OCI-LY7 (cell line): ENCODE data around the gene WFDC6. TPM values are rescaled to one million over a fixed set of nuclear protein-coding genes. Genes with fewer than 3 reads are reported as not detected.
"Not testable (repeated sequence)": the region's sequence is repeated elsewhere in the genome, so short reads cannot be mapped to it uniquely, and the experiment has no call there.

ENCODE experiments used
- Bru-seq: library from RNA; stranded (reverse); fragments of 400-500 nt; gene quantifications from one replicate; lab custom pipeline; 2021; lab: Mats Ljungman, UMichigan
- BruChase-seq, 2 experiments: library from RNA; stranded (reverse); fragments of 400-500 nt; gene quantifications; one replicate each; lab custom pipeline; 2021; lab: Mats Ljungman, UMichigan
- BruUV-seq: library from RNA; stranded (reverse); fragments of 400-500 nt; replicated peaks from 2 replicates; lab custom pipeline; 2021; lab: Mats Ljungman, UMichigan
- CTCF ChIA-PET: fragments of 300-600 bp; sonication (Branson Sonifier 250); formaldehyde crosslinking; loops from one replicate; lab custom pipeline; 2022; ENCODE audit warnings: antibody characterized with exemption; ENCODE audit not compliant: unreplicated experiment; lab: Charles Lee
- POLR2A ChIA-PET: fragments of 300-600 bp; sonication (Branson Sonifier 250); formaldehyde crosslinking; loops from one replicate; lab custom pipeline; 2022; ENCODE audit warnings: antibody characterized with exemption; lab: Charles Lee
- DNase-seq: peaks from one replicate; pipeline ENCODE4 v3.0.0-alpha.2; 2015; ENCODE audit warnings: low spot score
- H2AFZ ChIP-seq: fragments of 200-600 bp; sonication (generic), shearing (Covaris generic); 2 replicates; pipeline ENCODE4 v1.6.1; 2014; ENCODE audit warnings: mild to moderate bottlenecking, antibody characterized with exemption, low read length, moderate library complexity
- H3K27ac ChIP-seq: fragments of 200-600 bp; sonication (generic); 2 replicates; pipeline ENCODE4 v1.5.1; 2014; ENCODE audit warnings: mixed run types, low read depth, mild to moderate bottlenecking, moderate library complexity, low read length, inconsistent platforms; ENCODE audit not compliant: poor library complexity, severe bottlenecking
- H3K36me3 ChIP-seq: fragments of 200-600 bp; sonication (generic); 2 replicates; pipeline ENCODE4 v1.6.1; 2014; ENCODE audit warnings: mild to moderate bottlenecking, antibody characterized with exemption, low read length, moderate library complexity, mixed read lengths; ENCODE audit not compliant: insufficient read depth
- H3K4me1 ChIP-seq: fragments of 200-600 bp; sonication (generic); 2 replicates; pipeline ENCODE4 v1.5.1; 2014; ENCODE audit warnings: mild to moderate bottlenecking, low read length; ENCODE audit not compliant: insufficient read depth, poor library complexity, severe bottlenecking
- H3K4me2 ChIP-seq: fragments of 200-600 bp; sonication (generic); 2 replicates; pipeline ENCODE4 v1.6.1; 2014; ENCODE audit warnings: mild to moderate bottlenecking, low read length
- H3K4me3 ChIP-seq: fragments of 200-600 bp; sonication (generic); 2 replicates; pipeline ENCODE4 v1.5.1; 2014; ENCODE audit warnings: mild to moderate bottlenecking, low read depth, low read length; ENCODE audit not compliant: poor library complexity, severe bottlenecking
- H3K79me2 ChIP-seq: fragments of 200-600 bp; sonication (generic); 2 replicates; pipeline ENCODE4 v1.6.1; 2016; ENCODE audit warnings: low read depth, mild to moderate bottlenecking, low read length, moderate library complexity, mixed read lengths; ENCODE audit not compliant: insufficient read depth
- H3K9me2 ChIP-seq: fragments of 200-600 bp; sonication (generic); 2 replicates; pipeline ENCODE4 v1.6.1; 2016; ENCODE audit warnings: mild to moderate bottlenecking, low read length, mixed read lengths; ENCODE audit not compliant: insufficient read depth
- H3K9me3 ChIP-seq: fragments of 200-600 bp; sonication (generic); 2 replicates; pipeline ENCODE4 v1.6.1; 2014; ENCODE audit warnings: mild to moderate bottlenecking, mixed run types, low read length, mixed read lengths
- H4K20me1 ChIP-seq: fragments of 200-600 bp; sonication (generic); 2 replicates; pipeline ENCODE4 v1.6.1; 2014; ENCODE audit warnings: mild to moderate bottlenecking, antibody characterized with exemption, low read length, moderate library complexity, mixed read lengths; ENCODE audit not compliant: insufficient read depth
- CTCF ChIP-seq: fragments of 200-600 bp; sonication (generic); conservative IDR thresholded peaks from 2 replicates; pipeline ENCODE4 v1.5.1; 2014; ENCODE audit warnings: mild to moderate bottlenecking, antibody characterized with exemption, low read length, moderate library complexity, mixed read lengths
- EZH2phosphoT487 ChIP-seq: fragments of 200-600 bp; sonication (generic); IDR thresholded peaks from 2 replicates; pipeline ENCODE4 v1.6.1; 2018; ENCODE audit warnings: low read depth, borderline replicate concordance, mild to moderate bottlenecking, mixed run types, antibody characterized with exemption, low read length, moderate library complexity, mixed read lengths
- intact Hi-C: fragments of 100-400 bp; cut with micrococcal nuclease; formaldehyde crosslinking; loops from one replicate; pipeline ENCODE4 v1.10.0; 2022; ENCODE audit not compliant: unreplicated experiment
- long read RNA-seq: library from polyadenylated mRNA; stranded (forward); transcript quantifications from one replicate; pipeline ENCODE4 v2.0.0, GENCODE V29; 2022
- total RNA-seq, 2 experiments: library from RNA; depleted of rRNA in 1 of 2; stranded (reverse); fragments of >200 nt in 1 of 2; shearing (Covaris generic) in 1 of 2; gene quantifications; 2 replicates each; pipeline ENCODE4 v1.2.3, GENCODE V29; 2014 to 2022

WFDC6 gene
- total RNA-seq (2014; rRNA removed; shearing (Covaris generic)), result not detected in 2 replicates
- not detected in 2 replicates for total RNA-seq (2022)
- not detected for Bru-seq, nascent RNA
- not detected for BruChase-seq, experiment 1, labeled RNA remaining after a 6-hour chase
- BruChase-seq, experiment 2, labeled RNA remaining after a 2-hour chase, result not detected
- long read RNA-seq, result 0 reads

- POLR2A ChIA-PET, result interaction anchor here (0.5 kb wide), 1 partner anchor 20 kb away, joined by 6 read pairs; no protein-coding TSS in a partner anchor
- no TSS peak for BruUV-seq
- no peaks in the 10 kb centered on the region for H3K9me2 ChIP-seq
These were observed at the start of gene WFDC6 for GRCh38 chr20:45539382-45539781. Gene WFDC6, minus strand, starts transcription at chr20:45539482. Its CDS starts 75 bp downstream, at chr20:45539407.

DNA sequence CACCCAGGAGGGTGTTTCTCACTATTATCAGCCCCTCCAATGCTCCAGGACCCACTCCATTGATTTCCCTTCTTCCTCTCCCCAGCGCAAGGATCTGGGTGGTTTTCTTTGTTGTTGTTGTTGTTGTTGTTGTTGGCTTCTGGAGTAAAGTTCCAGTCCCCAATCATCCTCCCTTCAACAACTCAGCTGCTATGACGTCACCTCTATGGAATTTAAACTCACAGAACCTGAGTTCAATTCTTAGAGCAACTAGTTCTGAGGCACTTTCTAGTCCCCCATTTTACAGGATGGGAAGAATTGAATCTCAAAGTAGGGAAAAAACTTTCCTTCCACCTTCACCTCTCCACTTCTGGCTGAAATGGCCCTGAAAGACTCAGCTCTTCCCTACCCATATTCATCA, 49.5 kb upstream of the WFDC6 start:
- Histone ChIP-seq H3K9me2 (no peaks in the 10 kb centered on the region), H3K4me3 (no peak overlapping the region), H3K36me3 (no peaks in the 10 kb centered on the region), H3K4me2 (no peak overlapping the region), H3K9me3 (no peaks in the 10 kb centered on the region), H3K79me2 (no peaks in the 10 kb centered on the region), H3K4me1 (no peaks in the 10 kb centered on the region), H3K27ac (no peak overlapping the region), H4K20me1 (no peaks in the 10 kb centered on the region), H2AFZ (no peak overlapping the region)
- ChIA-PET POLR2A (no interaction called here), CTCF (no interaction called here)
- no peak for DNase-seq
- TF ChIP-seq EZH2phosphoT487, result no peak
- no peak for TF ChIP-seq CTCF
- intact Hi-C loops, result no loop called here
- no TSS peak for BruUV-seq

More at GRCh38 chr20:45539382-45539781, at the start of gene WFDC6:
- no peaks in the 10 kb centered on the region for H4K20me1 ChIP-seq
- TF ChIP-seq EZH2phosphoT487 (no peak), CTCF (no peak)
- H2AFZ ChIP-seq, result no peak within 1 kb of the TSS
- no peaks in the 10 kb centered on the region for H3K9me3 ChIP-seq
- H3K4me1 ChIP-seq, result no peaks in the 10 kb centered on the region
- H3K79me2 ChIP-seq, result no peaks in the 10 kb centered on the region
- CTCF ChIA-PET, result no interaction called here
- H3K4me3 ChIP-seq, result no peak within 1 kb of the TSS
- no peak within 1 kb of the TSS for H3K4me2 ChIP-seq
- H3K36me3 ChIP-seq, result no peaks in the 10 kb centered on the region
- no peak for DNase-seq
- intact Hi-C loops, result no loop called here
- H3K27ac ChIP-seq, result no peak within 1 kb of the TSS

- H3K9me2 ChIP-seq, H3K4me2 ChIP-seq, BruUV-seq, intact Hi-C loops, H3K9me3 ChIP-seq, DNase-seq, CTCF ChIA-PET, H3K27ac ChIP-seq, H3K36me3 ChIP-seq, POLR2A ChIA-PET, H2AFZ ChIP-seq, H3K4me1 ChIP-seq, H4K20me1 ChIP-seq, H3K4me3 ChIP-seq, H3K79me2 ChIP-seq: not testable (repeated sequence)
These were observed 46.7 kb upstream of the WFDC6 start for GRCh38 chr20:45585986-45586385.

GRCh38 chr20:45584294-45584693, 45.0 kb upstream of the WFDC6 start:
- intact Hi-C loops, result not testable (repeated sequence)

More at GRCh38 chr20:45584294-45584693, 45.0 kb upstream of the WFDC6 start:
- H3K27ac ChIP-seq, H4K20me1 ChIP-seq, H2AFZ ChIP-seq, DNase-seq, H3K9me2 ChIP-seq, H3K4me2 ChIP-seq, H3K4me1 ChIP-seq, H3K4me3 ChIP-seq, CTCF ChIA-PET, H3K79me2 ChIP-seq, BruUV-seq, H3K9me3 ChIP-seq, H3K36me3 ChIP-seq, POLR2A ChIA-PET: not testable (repeated sequence)
